SK-N-SH (cell line): ENCODE measurements around the gene RHOXF1. TPM values are rescaled to one million over a fixed set of nuclear protein-coding genes. Genes with fewer than 3 reads are reported as not detected.

Experiments used
- CTCF ChIA-PET: fragments of 300-600, 350-600 bp; formaldehyde crosslinking; extraction: SDS; loops from one replicate; lab custom pipeline; 2021; lab: Yijun Ruan, JAX
- POLR2A ChIA-PET: fragments of 350-600 bp; sonication (Branson Sonifier 250); formaldehyde crosslinking; extraction: SDS; loops from one replicate; lab custom pipeline; 2020; ENCODE audit warnings: antibody characterized with exemption, inconsistent platforms; lab: Yijun Ruan, JAX
- DNase-seq: peaks from one replicate; pipeline ENCODE4 v3.0.0; 2012
- H2AFZ ChIP-seq: fragments of 200-600 bp; sonication (generic); 2 replicates; pipeline ENCODE4 v1.8.1; 2016; ENCODE audit warnings: antibody characterized with exemption, mild to moderate bottlenecking, low read depth
- H3F3A ChIP-seq: fragments of 200-600 bp; sonication (generic); replicated peaks from 2 replicates; pipeline ENCODE3; 2016; ENCODE audit warnings: antibody characterized with exemption, mild to moderate bottlenecking; ENCODE audit not compliant: insufficient read depth
- H3K27ac ChIP-seq, 2 experiments: fragments of 200-500 bp in 1 of 2; fragments of 200-600 bp in 1 of 2; sonication (Bioruptor generic) in 1 of 2; sonication (generic), shearing (Covaris generic) in 1 of 2; 2 replicates each; pipeline versions ENCODE4 v1.5.1 to v1.6.1; 2014 to 2016; ENCODE audit warnings: low read depth in 2 of 2, inconsistent platforms in 1 of 2, low read length in 1 of 2, mild to moderate bottlenecking in 1 of 2, mixed read lengths in 1 of 2
- H3K27me3 ChIP-seq: fragments of 200-600 bp; sonication (generic), shearing (Covaris generic); 2 replicates; pipeline ENCODE4 v1.6.1; 2016; ENCODE audit warnings: mixed run types; ENCODE audit not compliant: insufficient read depth
- H3K36me3 ChIP-seq, 2 experiments: fragments of 200-500 bp in 1 of 2; fragments of 200-600 bp in 1 of 2; sonication (Bioruptor generic) in 1 of 2; sonication (generic) in 1 of 2; replicated peaks in 1 of 2; 2 replicates each; pipeline versions ENCODE3 to v1.5.1; 2014 to 2016; ENCODE audit warnings: low read length in 1 of 2, mild to moderate bottlenecking in 1 of 2; ENCODE audit not compliant: insufficient read depth in 2 of 2, control insufficient read depth in 1 of 2
- H3K4me1 ChIP-seq, 2 experiments: fragments of 200-500 bp in 1 of 2; fragments of 200-600 bp in 1 of 2; sonication (Bioruptor generic) in 1 of 2; sonication (generic), shearing (Covaris generic) in 1 of 2; 2 replicates each; pipeline versions ENCODE4 v1.5.1 to v1.6.1; 2014 to 2016; ENCODE audit warnings: low read depth in 1 of 2, low read length in 1 of 2, mixed run types in 1 of 2; ENCODE audit not compliant: insufficient read depth in 2 of 2, control insufficient read depth in 1 of 2
- H3K4me2 ChIP-seq: fragments of 200-600 bp; sonication (generic), shearing (Covaris generic); 2 replicates; pipeline ENCODE4 v1.6.1; 2017; ENCODE audit warnings: mixed run types
- H3K4me3 ChIP-seq, 2 experiments: fragments of 200-500 bp in 1 of 2; fragments of 200-600 bp in 1 of 2; sonication (Bioruptor generic) in 1 of 2; sonication (generic), shearing (Covaris generic) in 1 of 2; 2 replicates each; pipeline versions ENCODE4 v1.5.1 to v1.8.1; 2014 to 2016; ENCODE audit warnings: low read depth in 2 of 2, inconsistent platforms in 1 of 2, low read length in 1 of 2, mild to moderate bottlenecking in 1 of 2, mixed read lengths in 1 of 2, moderate library complexity in 1 of 2
- H3K79me2 ChIP-seq: fragments of 200-600 bp; sonication (generic); 2 replicates; pipeline ENCODE4 v1.8.1; 2017; ENCODE audit warnings: mild to moderate bottlenecking; ENCODE audit not compliant: insufficient read depth
- H3K9ac ChIP-seq: fragments of 200-600 bp; sonication (generic); 2 replicates; pipeline ENCODE4 v1.6.1; 2017; ENCODE audit warnings: mixed run types
- H3K9me2 ChIP-seq: fragments of 200-600 bp; sonication (generic); 2 replicates; pipeline ENCODE4 v1.6.1; 2017; ENCODE audit warnings: mixed run types
- H3K9me3 ChIP-seq: fragments of 200-600 bp; sonication (generic); 2 replicates; pipeline ENCODE4 v1.6.1; 2017; ENCODE audit warnings: mixed run types, mild to moderate bottlenecking, moderate library complexity
- H4K20me1 ChIP-seq: fragments of 200-600 bp; sonication (generic); 2 replicates; pipeline ENCODE4 v1.6.1; 2017; ENCODE audit warnings: mild to moderate bottlenecking, mixed run types; ENCODE audit not compliant: insufficient read depth
- CTCF ChIP-seq: fragments of 200-600 bp; sonication (generic); IDR thresholded peaks from 2 replicates; pipeline ENCODE4 v1.6.1; 2017; ENCODE audit warnings: antibody characterized with exemption, mild to moderate bottlenecking, moderate library complexity
- EP300 ChIP-seq, 2 experiments: IDR thresholded peaks; 2 replicates each; pipeline versions ENCODE4 v1.4.0 to v1.6.1; 2012; ENCODE audit warnings: borderline replicate concordance in 1 of 2, low read depth in 1 of 2, low read length in 1 of 2
- IRF3 ChIP-seq: fragments of 150-350 bp; IDR thresholded peaks from 2 replicates; pipeline ENCODE4 v1.6.1; 2016; ENCODE audit warnings: mild to moderate bottlenecking, low read depth, low read length
- RFX5 ChIP-seq: IDR thresholded peaks from 2 replicates; pipeline ENCODE4 v1.6.1; 2012; ENCODE audit warnings: mild to moderate bottlenecking, improper control_type of control experiment, low read length
- RXRA ChIP-seq: IDR thresholded peaks from 2 replicates; pipeline ENCODE4 v1.4.0; 2012; ENCODE audit warnings: low read depth, mild to moderate bottlenecking, borderline replicate concordance
- USF1 ChIP-seq: IDR thresholded peaks from 2 replicates; pipeline ENCODE4 v1.4.0; 2012; ENCODE audit warnings: low read depth, borderline replicate concordance
- WGBS: methylation state at CpG from one replicate; pipeline ENCODE4 v1.1.6; 2017; ENCODE audit warnings: low lambda C conversion rate; 5-methylcytosine and 5-hydroxymethylcytosine counted together
- polyA plus RNA-seq, 3 experiments: library from polyadenylated mRNA; depleted of rRNA; stranded (reverse); fragments of >200 nt; gene quantifications; 2 replicates each; pipeline ENCODE4 v1.2.3, GENCODE V29; 2012
- TF ChIP-seq, protein P1 (sequence below): fragments of 150-350 bp; IDR thresholded peaks from 2 replicates; pipeline ENCODE4 v1.6.1; 2017; ENCODE audit warnings: antibody characterized with exemption, low read length, low read depth, borderline replicate concordance

The RHOXF1 gene
- polyA plus RNA-seq, 1 of the 3 experiments (the other 2 are of a cell fraction), result 0.07 TPM

DNA sequence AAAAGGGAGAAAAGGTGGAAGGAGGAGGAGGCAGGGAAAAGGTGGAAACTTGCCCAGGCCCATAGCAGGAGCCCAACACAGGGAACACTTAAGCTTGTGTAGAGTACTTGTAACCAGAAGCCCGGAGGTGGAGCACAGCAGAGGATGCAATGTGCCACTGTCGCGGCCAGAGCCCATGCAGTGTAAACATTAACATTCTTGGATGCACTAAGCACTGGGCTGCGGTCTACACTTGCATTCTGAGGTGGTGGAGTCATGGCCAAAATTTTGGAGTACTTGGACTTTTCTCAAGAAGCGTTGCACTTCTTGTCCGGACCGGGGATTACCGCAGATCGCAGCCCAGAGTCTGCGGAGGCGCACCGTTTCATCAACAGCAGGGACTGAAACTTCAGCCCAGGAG, 4.5 kb upstream of the RHOXF1 start:
- Histone ChIP-seq H2AFZ (no peak overlapping the region), H3F3A (no peaks in the 10 kb centered on the region), H3K36me3 (no peaks in the 10 kb centered on the region), H4K20me1 (no peaks in the 10 kb centered on the region), H3K27me3 (peaks cover 6% of the 10 kb centered on the region; the same call in 1 of the 2 replicates), H3K9me2 (no peaks in the 10 kb centered on the region), H3K27ac (no peak overlapping the region)
- CTCF ChIA-PET, result no interaction called here
- no peak for DNase-seq
- TF ChIP-seq IRF3, result no peak
- no peak for TF ChIP-seq RXRA
- TF ChIP-seq, all 33 proteins: peak for 0
- Histone ChIP-seq H3K4me3 (no peak overlapping the region), H3K79me2 (no peaks in the 10 kb centered on the region), H3K9me3 (no peaks in the 10 kb centered on the region), H3K4me1 (no peaks in the 10 kb centered on the region), H3K4me2 (no peak overlapping the region), H3K9ac (no peak overlapping the region)
- POLR2A ChIA-PET, result no interaction called here
- 73% methylated on average over 12 of the region's 12 CpGs for WGBS

GRCh38 chrX:120111611-120112010, 4.1 kb downstream of the RHOXF1 start:
- TF ChIP-seq, protein P1, sequence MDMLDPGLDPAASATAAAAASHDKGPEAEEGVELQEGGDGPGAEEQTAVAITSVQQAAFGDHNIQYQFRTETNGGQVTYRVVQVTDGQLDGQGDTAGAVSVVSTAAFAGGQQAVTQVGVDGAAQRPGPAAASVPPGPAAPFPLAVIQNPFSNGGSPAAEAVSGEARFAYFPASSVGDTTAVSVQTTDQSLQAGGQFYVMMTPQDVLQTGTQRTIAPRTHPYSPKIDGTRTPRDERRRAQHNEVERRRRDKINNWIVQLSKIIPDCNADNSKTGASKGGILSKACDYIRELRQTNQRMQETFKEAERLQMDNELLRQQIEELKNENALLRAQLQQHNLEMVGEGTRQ, result no peak
- TF ChIP-seq CTCF, result no peak
- no peak for TF ChIP-seq USF1
- TF ChIP-seq EP300 (IDR thresholded peaks at IDR 0.05; ENCODE audit: borderline replicate concordance in 1 of 2, low read depth in 1 of 2, low read length in 1 of 2), result no peak
- TF ChIP-seq RFX5, result no peak
- H3K4me3 ChIP-seq, result no peak overlapping the region
- H3K4me1 ChIP-seq, result no peaks in the 10 kb centered on the region
- H3K9me2 ChIP-seq, result no peaks in the 10 kb centered on the region
- no peak overlapping the region for H3K4me2 ChIP-seq
- DNase-seq, result no peak
- no peaks in the 10 kb centered on the region for H4K20me1 ChIP-seq
- no peak overlapping the region for H3K27ac ChIP-seq
- H3K9ac ChIP-seq, result no peak overlapping the region
- CTCF ChIA-PET, result no interaction called here
- POLR2A ChIA-PET, result no interaction called here
- H3K9me3 ChIP-seq, result no peaks in the 10 kb centered on the region
- H3K36me3 ChIP-seq, result no peaks in the 10 kb centered on the region
- no peaks in the 10 kb centered on the region for H3K79me2 ChIP-seq
- H3F3A ChIP-seq, result no peaks in the 10 kb centered on the region
- no peaks in the 10 kb centered on the region; the same call in 1 of the 2 replicates for H3K27me3 ChIP-seq
- H2AFZ ChIP-seq, result no peak overlapping the region
